HCT116 (cell line): ENCODE measurements around the gene RADIL.

Experiments used
- EZH2 ChIP-seq: fragments of 200-600 bp; sonication (generic); IDR thresholded peaks from 2 replicates; pipeline ENCODE4 v1.6.1; 2017; ENCODE audit warnings: antibody characterized with exemption, mixed run types
- TF ChIP-seq, protein P1 (sequence below), 3 experiments: fragments of 200-600 bp in 1 of 3; sonication (generic) in 1 of 3; IDR thresholded peaks in 2 of 3; conservative IDR thresholded peaks in 1 of 3; 2 replicates each; pipeline ENCODE4 v1.5.1; 2012 to 2017; ENCODE audit warnings: low read depth in 2 of 3, low read length in 2 of 3, antibody characterized with exemption in 1 of 3, borderline replicate concordance in 1 of 3, control low read depth in 1 of 3, mild to moderate bottlenecking in 1 of 3, mixed read lengths in 1 of 3, mixed run types in 1 of 3, moderate library complexity in 1 of 3; ENCODE audit not compliant: insufficient read depth in 1 of 3

DNA sequence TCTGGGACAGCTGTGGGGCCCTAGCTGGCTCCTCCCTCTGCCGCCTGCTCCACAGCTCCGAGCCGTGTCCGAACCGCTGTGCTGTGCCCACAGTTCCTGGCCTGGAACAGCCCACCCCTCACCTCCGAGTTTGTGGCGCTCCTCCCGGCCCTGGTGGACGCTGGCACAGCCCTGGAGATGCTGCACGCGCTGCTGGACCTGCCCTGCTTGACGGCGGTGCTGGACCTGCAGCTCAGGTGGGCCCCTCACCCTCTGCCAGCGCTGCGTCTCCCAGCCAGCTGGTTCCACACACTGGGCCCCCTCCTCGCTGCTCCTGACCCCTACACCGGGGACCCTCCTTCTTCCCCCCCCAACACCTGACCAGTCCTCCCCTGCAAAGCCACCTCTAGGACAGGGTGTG, 96.0 kb downstream of the RADIL start:
- TF ChIP-seq, protein P1, sequence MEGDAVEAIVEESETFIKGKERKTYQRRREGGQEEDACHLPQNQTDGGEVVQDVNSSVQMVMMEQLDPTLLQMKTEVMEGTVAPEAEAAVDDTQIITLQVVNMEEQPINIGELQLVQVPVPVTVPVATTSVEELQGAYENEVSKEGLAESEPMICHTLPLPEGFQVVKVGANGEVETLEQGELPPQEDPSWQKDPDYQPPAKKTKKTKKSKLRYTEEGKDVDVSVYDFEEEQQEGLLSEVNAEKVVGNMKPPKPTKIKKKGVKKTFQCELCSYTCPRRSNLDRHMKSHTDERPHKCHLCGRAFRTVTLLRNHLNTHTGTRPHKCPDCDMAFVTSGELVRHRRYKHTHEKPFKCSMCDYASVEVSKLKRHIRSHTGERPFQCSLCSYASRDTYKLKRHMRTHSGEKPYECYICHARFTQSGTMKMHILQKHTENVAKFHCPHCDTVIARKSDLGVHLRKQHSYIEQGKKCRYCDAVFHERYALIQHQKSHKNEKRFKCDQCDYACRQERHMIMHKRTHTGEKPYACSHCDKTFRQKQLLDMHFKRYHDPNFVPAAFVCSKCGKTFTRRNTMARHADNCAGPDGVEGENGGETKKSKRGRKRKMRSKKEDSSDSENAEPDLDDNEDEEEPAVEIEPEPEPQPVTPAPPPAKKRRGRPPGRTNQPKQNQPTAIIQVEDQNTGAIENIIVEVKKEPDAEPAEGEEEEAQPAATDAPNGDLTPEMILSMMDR (IDR thresholded peaks at IDR 0.05 in 2 of 3, conservative IDR thresholded peaks at IDR 0.05 in 1 of 3; ENCODE audit: borderline replicate concordance in 1 of 3, insufficient read depth in 1 of 3, low read depth in 2 of 3, low read length in 2 of 3) = no peak
- TF ChIP-seq EZH2 = no peak
